ENCODE measurements around the gene RNF224.

RNF224 gene

GRCh38 chr9:137215196-137215986, 11.9 kb upstream of the RNF224 start:
- TF ChIP-seq POLR2A (IDR thresholded peaks at IDR 0.05; ENCODE audit: low read depth, low read length), result no peak
- DNase-seq (ENCODE audit: insufficient read length, low spot score), result no peak
- FAIRE-seq, result no peak

GRCh38 chr9:137216188-137216965, 10.9 kb upstream of the RNF224 start:
- no peak for TF ChIP-seq POLR2A (IDR thresholded peaks at IDR 0.05; ENCODE audit: low read depth, low read length)
- DNase-seq (ENCODE audit: insufficient read length, low spot score), result no peak
- FAIRE-seq, result no peak

GRCh38 chr9:137217276-137218211, 9.8 kb upstream of the RNF224 start:
- DNase-seq (ENCODE audit: insufficient read length, low spot score), result no peak
- FAIRE-seq, result no peak
- no peak for TF ChIP-seq POLR2A (IDR thresholded peaks at IDR 0.05; ENCODE audit: low read depth, low read length)

- no peak for TF ChIP-seq POLR2A (IDR thresholded peaks at IDR 0.05; ENCODE audit: low read depth, low read length)
- no peak for DNase-seq (ENCODE audit: insufficient read length, low spot score)
- FAIRE-seq, result no peak
Observed at GRCh38 chr9:137218212-137218753, 9.0 kb upstream of the RNF224 start.

GRCh38 chr9:137218754-137219271, 8.5 kb upstream of the RNF224 start:
- DNase-seq (ENCODE audit: insufficient read length, low spot score) (peak; percentile 99), FAIRE-seq (peak; percentile 97)
- TF ChIP-seq POLR2A (IDR thresholded peaks at IDR 0.05; ENCODE audit: low read depth, low read length), result no peak

GRCh38 chr9:137219757-137220316, 7.5 kb upstream of the RNF224 start:
- no peak for TF ChIP-seq POLR2A (IDR thresholded peaks at IDR 0.05; ENCODE audit: low read depth, low read length)
- FAIRE-seq (no peak), DNase-seq (ENCODE audit: insufficient read length, low spot score) (no peak)

GRCh38 chr9:137220317-137221094, 6.8 kb upstream of the RNF224 start:
- TF ChIP-seq POLR2A (IDR thresholded peaks at IDR 0.05; ENCODE audit: low read depth, low read length), result no peak
- no peak for FAIRE-seq
- DNase-seq (ENCODE audit: insufficient read length, low spot score), result no peak

GRCh38 chr9:137221095-137221505, 6.2 kb upstream of the RNF224 start:
- FAIRE-seq (no peak), DNase-seq (ENCODE audit: insufficient read length, low spot score) (no peak)
- TF ChIP-seq POLR2A (IDR thresholded peaks at IDR 0.05; ENCODE audit: low read depth, low read length), result no peak

- TF ChIP-seq POLR2A (IDR thresholded peaks at IDR 0.05; ENCODE audit: low read depth, low read length), result no peak
- DNase-seq (ENCODE audit: insufficient read length, low spot score), result no peak
- no peak for FAIRE-seq
Observed at GRCh38 chr9:137221506-137222111, 5.7 kb upstream of the RNF224 start.

GRCh38 chr9:137222190-137223077, 4.9 kb upstream of the RNF224 start, which contains the start of gene RNF208:
RNF208 (minus strand) TSS chr9:137222240; CDS start chr9:137221212, 1,028 bp downstream.
- no peak for TF ChIP-seq POLR2A (IDR thresholded peaks at IDR 0.05; ENCODE audit: low read depth, low read length)

More at GRCh38 chr9:137222190-137223077, 4.9 kb upstream of the RNF224 start, which contains the start of gene RNF208:
- DNase-seq (ENCODE audit: insufficient read length, low spot score) (no peak), FAIRE-seq (no peak)

All from H54 (cell line).